CD4-positive, alpha-beta memory T cell (primary cell): Measurements from ENCODE around the gene MRPL17. TPM values are rescaled to one million over a fixed set of nuclear protein-coding genes. Genes with fewer than 3 reads are reported as not detected.
"Not testable (repeated sequence)": the region's sequence is repeated elsewhere in the genome, so short reads cannot be mapped to it uniquely, and the experiment has no call there.

ENCODE experiments used
- CTCF ChIA-PET: fragments of 350-600 bp; sonication (Branson Sonifier 250); formaldehyde crosslinking; loops from one replicate; lab custom pipeline; 2021; ENCODE audit warnings: inconsistent platforms; ENCODE audit not compliant: partially characterized antibody; lab: Charles Lee
- POLR2A ChIA-PET: fragments of 350-600 bp; sonication (Branson Sonifier 250); formaldehyde crosslinking; loops from one replicate; lab custom pipeline; 2021; ENCODE audit not compliant: partially characterized antibody; lab: Charles Lee
- DNase-seq, 5 donors: peaks; one replicate each; pipeline versions ENCODE4 v3.0.0 to v3.0.0-alpha.2; 2020 to 2022; ENCODE audit warnings: mixed read lengths in 1 of 5
- H3K27ac ChIP-seq: one replicate; pipeline ENCODE4 v1.7.0; 2013; ENCODE audit warnings: low read depth, low read length
- H3K27me3 ChIP-seq: 2 replicates; pipeline ENCODE4 v1.7.0; 2013; ENCODE audit warnings: mild to moderate bottlenecking, low read length, moderate library complexity; ENCODE audit not compliant: insufficient read depth
- H3K36me3 ChIP-seq: 2 replicates; pipeline ENCODE4 v1.7.0; 2013; ENCODE audit warnings: mild to moderate bottlenecking, low read length, moderate library complexity; ENCODE audit not compliant: insufficient read depth
- H3K4me1 ChIP-seq: 2 replicates; pipeline ENCODE4 v1.7.0; 2013; ENCODE audit warnings: mild to moderate bottlenecking, low read length, moderate library complexity; ENCODE audit not compliant: insufficient read depth
- H3K4me3 ChIP-seq, 2 donors: one replicate each; pipeline ENCODE4 v1.7.0; 2013; ENCODE audit warnings: low read length in 2 of 2, mild to moderate bottlenecking in 1 of 2
- H3K9me3 ChIP-seq, 2 donors: one replicate each; pipeline ENCODE4 v1.7.0; 2013; ENCODE audit warnings: low read length in 2 of 2, control low read depth in 1 of 2; ENCODE audit not compliant: control insufficient read depth in 1 of 2
- H3K27ac Mint-ChIP-seq, 7 donors: one replicate each; pipeline ENCODE4 v1.8.0; 2020 to 2021; ENCODE audit warnings: mixed read lengths in 7 of 7, mild to moderate bottlenecking in 6 of 7, inconsistent platforms in 3 of 7, moderate library complexity in 3 of 7
- H3K27me3 Mint-ChIP-seq, 2 donors: one replicate each; pipeline ENCODE4 v1.8.0; 2020 to 2021; ENCODE audit warnings: mixed read lengths in 2 of 2
- H3K36me3 Mint-ChIP-seq, 2 donors: one replicate each; pipeline ENCODE4 v1.8.0; 2020 to 2021; ENCODE audit warnings: mixed read lengths in 2 of 2, inconsistent platforms in 1 of 2, mild to moderate bottlenecking in 1 of 2
- H3K4me1 Mint-ChIP-seq, 4 donors: one replicate each; pipeline ENCODE4 v1.8.0; 2020 to 2021; ENCODE audit warnings: mixed read lengths in 4 of 4, mild to moderate bottlenecking in 1 of 4
- H3K4me3 Mint-ChIP-seq, 8 donors: one replicate each; pipeline ENCODE4 v1.8.0; 2020 to 2021; ENCODE audit warnings: mixed read lengths in 8 of 8, mild to moderate bottlenecking in 7 of 8, moderate library complexity in 6 of 8, inconsistent platforms in 3 of 8
- H3K9me3 Mint-ChIP-seq, 8 donors: one replicate each; pipeline ENCODE4 v1.8.0; 2020 to 2021; ENCODE audit warnings: mixed read lengths in 8 of 8, mild to moderate bottlenecking in 5 of 8, inconsistent platforms in 3 of 8, moderate library complexity in 1 of 8
- intact Hi-C: fragments of 100-400 bp; cut with micrococcal nuclease; formaldehyde crosslinking; loops from one replicate; pipeline ENCODE4 v1.15.1; 2023
- polyA plus RNA-seq, 2 donors: library from polyadenylated mRNA; unstranded; fragments of 300-500 nt; fragmentation: Illumina TruSeq; gene quantifications; one replicate each; pipeline ENCODE4 v1.2.3, GENCODE V29; 2021
- total RNA-seq, 2 experiments: library from RNA; stranded (reverse); gene quantifications; one replicate each; pipeline ENCODE4 v1.2.3, GENCODE V29; 2021

The MRPL17 gene
- total and polyA plus RNA-seq, 4 experiments from 2014 or later: 12.7 to 42.6 (median 35.1) TPM

GRCh38 chr11:6717426-6717825, 34.3 kb upstream of the MRPL17 start:
- intact Hi-C loops: no loop called here
- ChIA-PET CTCF (interaction anchor here (1.0 to 9.2 kb wide), 4 partner anchors 17 to 42 kb away, joined by 3 to 80 read pairs (median 30); no protein-coding TSS in a partner anchor), POLR2A (interaction anchor here (0.8 to 1.2 kb wide), 2 partner anchors 9 to 16 kb away, joined by 3 read pairs; no protein-coding TSS in a partner anchor)
- Mint-ChIP-seq H3K36me3 (peaks cover 64 to 66% of the 10 kb centered on the region in 2 donors), H3K27ac (peak overlapping the region in 3 of 7 donors; percentile 60 to 80 (median 78)), H3K4me1 (peaks cover 43 to 78% (median 59%) of the 10 kb centered on the region in 4 donors), H3K9me3 (peaks cover 0 to 39% (median 3%) of the 10 kb centered on the region in 8 donors), H3K27me3 (no peaks in the 10 kb centered on the region), H3K4me3 (no peak overlapping the region)
- H3K27me3 ChIP-seq: no peaks in the 10 kb centered on the region
- no peaks in the 10 kb centered on the region for H3K9me3 ChIP-seq
- H3K27ac ChIP-seq: no peak overlapping the region
- H3K4me3 ChIP-seq: no peak overlapping the region
- H3K4me1 ChIP-seq: peaks cover 54% of the 10 kb centered on the region
- H3K36me3 ChIP-seq: peaks cover 12% of the 10 kb centered on the region
- DNase-seq: no peak

GRCh38 chr11:6711552-6711951, 28.4 kb upstream of the MRPL17 start:
- not testable (repeated sequence) for H3K36me3 ChIP-seq, H3K4me3 Mint-ChIP-seq, H3K27me3 ChIP-seq, H3K4me1 ChIP-seq, H3K9me3 ChIP-seq, H3K27me3 Mint-ChIP-seq, H3K27ac ChIP-seq, H3K4me3 ChIP-seq
- ChIA-PET POLR2A (interaction anchor here (0.8 kb wide), 1 partner anchor 45 kb away, joined by 3 read pairs; no protein-coding TSS in a partner anchor), CTCF (interaction anchor here (1.7 to 9.2 kb wide), 7 partner anchors 8 to 47 kb away, joined by 4 to 80 read pairs (median 10); partner anchors contain the start of gene MRPL17)
- Mint-ChIP-seq H3K27ac (peak overlapping the region in 1 of 7 donors; percentile 23), H3K4me1 (peaks cover 23 to 45% (median 28%) of the 10 kb centered on the region in 4 donors), H3K9me3 (peaks cover 0 to 26% (median 0%) of the 10 kb centered on the region in 8 donors), H3K36me3 (peaks cover 26 to 31% of the 10 kb centered on the region in 2 donors)
- DNase-seq: peak in 1 of 5 donors; percentile 18
- intact Hi-C loops: loop anchor here (1.0 to 2.0 kb wide), 4 partner anchors 17 to 46 kb away; no protein-coding TSS in a partner anchor

- Histone ChIP-seq H3K9me3 (no peaks in the 10 kb centered on the region), H3K4me3 (no peak overlapping the region), H3K4me1 (no peaks in the 10 kb centered on the region), H3K36me3 (no peaks in the 10 kb centered on the region), H3K27me3 (no peaks in the 10 kb centered on the region), H3K27ac (no peak overlapping the region)
- ChIA-PET CTCF (interaction anchor here (2.7 to 8.9 kb wide), 3 partner anchors 10 to 50 kb away, joined by 10 to 80 read pairs (median 30); no protein-coding TSS in a partner anchor), POLR2A (no interaction called here)
- intact Hi-C loops: no loop called here
- peak overlapping the region in 6 of 7 donors; percentile 14 to 91 (median 83) for H3K27ac Mint-ChIP-seq
- H3K4me1 Mint-ChIP-seq: peaks cover 16 to 32% (median 23%) of the 10 kb centered on the region in 4 donors
- H3K36me3 Mint-ChIP-seq: peaks cover 10 to 23% of the 10 kb centered on the region in 2 donors
- DNase-seq: no peak
- no peak overlapping the region for H3K4me3 Mint-ChIP-seq
- H3K9me3 Mint-ChIP-seq: peaks cover 0 to 7% (median 0%) of the 10 kb centered on the region in 8 donors
- H3K27me3 Mint-ChIP-seq: no peaks in the 10 kb centered on the region
Measured at GRCh38 chr11:6708876-6709275, 25.7 kb upstream of the MRPL17 start.

GRCh38 chr11:6705905-6706535, 22.9 kb upstream of the MRPL17 start:
- ChIA-PET POLR2A (interaction anchor here (1.0 to 1.7 kb wide), 8 partner anchors 11 to 327 kb away, joined by 3 to 7 read pairs (median 4); partner anchors contain the start of genes ILK and RRP8), CTCF (interaction anchor here (0.7 to 9.1 kb wide), 43 partner anchors 8 to 1021 kb away, joined by 3 to 124 read pairs (median 5); partner anchors contain the start of genes HPX, ILK, MRPL17 and TAF10)
- peak overlapping the region; percentile 4 to 84 (median 43) for H3K27ac Mint-ChIP-seq
- Histone ChIP-seq H3K4me1 (no peaks in the 10 kb centered on the region), H3K27ac (no peak overlapping the region), H3K4me3 (no peak overlapping the region), H3K9me3 (no peaks in the 10 kb centered on the region), H3K36me3 (no peaks in the 10 kb centered on the region), H3K27me3 (no peaks in the 10 kb centered on the region)
- H3K27me3 Mint-ChIP-seq: no peaks in the 10 kb centered on the region
- H3K4me3 Mint-ChIP-seq: no peak overlapping the region
- H3K36me3 Mint-ChIP-seq: peaks cover 0 to 16% of the 10 kb centered on the region in 2 donors
- intact Hi-C loops: loop anchor here (1.0 kb wide), 5 partner anchors 23 to 327 kb away; partner anchors contain the start of gene MRPL17
- H3K4me1 Mint-ChIP-seq: peaks cover 9 to 25% (median 18%) of the 10 kb centered on the region in 4 donors
- no peaks in the 10 kb centered on the region for H3K9me3 Mint-ChIP-seq
- peak; percentile 38 to 52 (median 46) for DNase-seq

- ChIA-PET CTCF (interaction anchor here (1.0 to 9.1 kb wide), 8 partner anchors 20 to 325 kb away, joined by 3 to 124 read pairs (median 20); partner anchors contain the start of gene MRPL17), POLR2A (interaction anchor here (0.5 kb wide), 1 partner anchor 40 kb away, joined by 4 read pairs; no protein-coding TSS in a partner anchor)
- Histone ChIP-seq H3K27ac (no peak overlapping the region), H3K27me3 (no peaks in the 10 kb centered on the region), H3K9me3 (no peaks in the 10 kb centered on the region), H3K36me3 (no peaks in the 10 kb centered on the region), H3K4me3 (no peak overlapping the region), H3K4me1 (no peaks in the 10 kb centered on the region)
- Mint-ChIP-seq H3K27ac (peak overlapping the region in 5 of 7 donors; percentile 23 to 81 (median 35)), H3K4me1 (peaks cover 6 to 18% (median 14%) of the 10 kb centered on the region in 4 donors), H3K9me3 (no peaks in the 10 kb centered on the region), H3K36me3 (peaks cover 3 to 17% of the 10 kb centered on the region in 2 donors), H3K27me3 (no peaks in the 10 kb centered on the region), H3K4me3 (no peak overlapping the region)
- intact Hi-C loops: no loop called here
- peak in 4 of 5 donors; percentile 25 to 30 (median 28) for DNase-seq
Measured at GRCh38 chr11:6703247-6704063, 20.3 kb upstream of the MRPL17 start.

- CTCF ChIA-PET: interaction anchor here (1.0 to 9.1 kb wide), 4 partner anchors 10 to 55 kb away, joined by 4 to 124 read pairs (median 32); no protein-coding TSS in a partner anchor
- H3K4me3 Mint-ChIP-seq, H3K4me1 ChIP-seq, H3K27ac ChIP-seq, H3K9me3 ChIP-seq, DNase-seq, H3K27me3 ChIP-seq, H3K36me3 ChIP-seq, H3K27me3 Mint-ChIP-seq, intact Hi-C loops, H3K4me3 ChIP-seq, H3K9me3 Mint-ChIP-seq: not testable (repeated sequence)
- POLR2A ChIA-PET: interaction anchor here (0.8 kb wide), 1 partner anchor 98 kb away, joined by 5 read pairs; no protein-coding TSS in a partner anchor
- Mint-ChIP-seq H3K4me1 (peaks cover 6 to 20% (median 12%) of the 10 kb centered on the region in 4 donors), H3K36me3 (peaks cover 9 to 21% of the 10 kb centered on the region in 2 donors), H3K27ac (peak overlapping the region in 1 of 7 donors; percentile 57)
Measured at GRCh38 chr11:6701955-6702354, 18.8 kb upstream of the MRPL17 start.
